ENCODE data around the gene ZNF519.
"Not testable (repeated sequence)": the region's sequence is repeated elsewhere in the genome, so short reads cannot be mapped to it uniquely, and the experiment has no call there.

Gene ZNF519

GRCh38 chr18:14147935-14148865 lies 16.0 kb upstream of the ZNF519 start:
- not testable (repeated sequence) for DNase-seq (ENCODE audit: low spot score)

DNA sequence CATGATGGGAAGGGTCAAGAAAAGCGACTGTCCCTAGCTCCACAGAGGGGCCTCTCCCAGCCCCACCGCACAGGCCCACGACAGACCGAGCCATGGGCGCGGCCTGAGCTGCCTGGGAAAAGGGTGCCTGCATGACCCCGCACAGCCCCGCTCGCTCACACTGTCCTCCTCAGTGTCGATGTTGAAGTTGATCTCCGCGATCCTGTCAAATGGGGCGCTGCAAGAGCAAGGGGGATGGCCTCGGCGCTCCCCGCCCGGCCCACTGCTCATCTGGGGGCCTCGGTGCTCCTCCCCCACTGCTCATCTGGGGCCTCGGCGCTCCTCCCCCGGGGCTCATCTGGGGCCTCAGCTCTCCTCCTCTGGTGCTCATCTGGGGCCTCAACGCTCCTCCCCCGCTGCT lies 14.5 kb upstream of the ZNF519 start:
- DNase-seq (ENCODE audit: low spot score), result not testable (repeated sequence)

- DNase-seq (ENCODE audit: low spot score), result not testable (repeated sequence)
These were observed 13.5 kb upstream of the ZNF519 start for GRCh38 chr18:14145581-14146338.

DNA sequence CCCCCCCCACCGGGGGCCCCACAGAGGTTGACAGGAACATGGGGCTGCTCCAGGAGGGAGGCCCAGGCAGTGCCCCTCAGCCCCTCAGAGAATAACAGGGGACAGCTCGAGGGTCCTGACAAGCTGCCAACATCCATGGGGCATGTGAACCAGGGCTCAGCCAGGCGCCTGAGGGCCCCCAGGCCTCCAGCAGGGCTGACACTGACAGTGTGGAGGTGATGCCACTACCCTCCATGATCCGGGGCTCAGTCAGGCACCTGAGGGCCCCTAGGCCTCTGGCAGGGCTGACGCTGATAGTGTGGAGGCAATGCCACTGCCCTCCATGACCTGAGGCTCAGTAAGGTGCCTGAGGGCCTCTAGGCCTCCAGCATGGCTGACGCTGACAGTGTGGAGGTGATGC lies 12.8 kb upstream of the ZNF519 start:
- not testable (repeated sequence) for DNase-seq (ENCODE audit: low spot score)

GRCh38 chr18:14144628-14144895 lies 12.3 kb upstream of the ZNF519 start:
- no peak for DNase-seq (ENCODE audit: low spot score)

DNA sequence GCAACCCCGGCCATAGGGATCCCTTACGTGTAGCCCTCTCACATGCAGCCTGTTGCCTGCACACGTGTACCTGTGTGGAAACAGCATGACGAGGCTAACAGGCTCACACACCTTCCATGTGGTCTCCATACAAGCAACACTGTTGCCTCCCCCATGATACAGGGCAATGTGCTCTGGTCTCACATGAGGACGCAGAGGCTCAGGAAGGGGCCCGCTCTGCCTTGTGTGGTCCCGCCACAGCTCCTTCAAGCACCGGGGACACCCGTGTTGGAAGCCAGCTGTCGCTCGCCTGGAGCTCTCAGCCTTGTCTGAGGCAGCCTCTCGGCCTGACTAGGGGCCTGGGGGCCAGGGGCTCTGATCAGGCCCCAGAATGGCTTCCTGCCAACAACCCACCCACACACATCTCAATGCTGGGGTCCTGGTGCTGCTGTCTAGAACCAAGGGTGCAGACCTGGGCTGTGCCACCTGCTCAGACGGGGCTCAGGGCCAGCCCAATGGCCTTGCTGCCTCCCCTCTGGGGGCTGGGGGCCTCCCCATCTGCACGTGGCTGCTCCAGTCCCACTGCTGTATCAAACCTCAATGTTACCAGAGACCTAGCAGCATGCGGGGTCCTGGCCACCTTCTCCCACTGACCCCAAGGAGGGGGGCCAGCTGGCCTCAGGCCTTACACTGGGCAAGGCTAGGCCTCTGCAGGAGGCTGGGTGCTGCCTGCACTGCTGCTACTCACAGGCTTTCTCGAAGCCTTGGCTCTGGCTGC lies 11.8 kb upstream of the ZNF519 start:
- not testable (repeated sequence) for DNase-seq (ENCODE audit: low spot score)

- not testable (repeated sequence) for DNase-seq (ENCODE audit: low spot score)
These were observed 11.2 kb upstream of the ZNF519 start for GRCh38 chr18:14143396-14143795.

DNA sequence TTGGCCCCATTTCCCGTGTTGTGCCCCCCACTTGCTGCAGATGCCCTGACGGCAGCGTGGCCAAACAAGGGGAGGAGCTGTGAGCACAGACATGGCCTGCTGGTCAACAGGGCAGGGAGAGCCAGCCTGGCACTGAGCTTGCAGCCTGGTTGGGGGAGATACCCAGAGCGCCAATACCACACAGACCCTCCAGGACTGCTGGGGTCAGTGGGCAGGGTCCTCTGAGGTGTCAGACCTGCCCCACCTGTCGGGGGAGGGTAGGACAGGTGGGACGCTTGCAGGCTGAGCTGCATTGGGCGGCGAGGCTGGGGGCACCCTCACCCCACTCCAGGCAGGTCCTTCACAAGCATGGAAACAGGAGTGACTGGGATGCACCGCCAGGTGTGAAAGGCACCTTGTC lies 9.9 kb upstream of the ZNF519 start:
- not testable (repeated sequence) for DNase-seq (ENCODE audit: low spot score)

DNA sequence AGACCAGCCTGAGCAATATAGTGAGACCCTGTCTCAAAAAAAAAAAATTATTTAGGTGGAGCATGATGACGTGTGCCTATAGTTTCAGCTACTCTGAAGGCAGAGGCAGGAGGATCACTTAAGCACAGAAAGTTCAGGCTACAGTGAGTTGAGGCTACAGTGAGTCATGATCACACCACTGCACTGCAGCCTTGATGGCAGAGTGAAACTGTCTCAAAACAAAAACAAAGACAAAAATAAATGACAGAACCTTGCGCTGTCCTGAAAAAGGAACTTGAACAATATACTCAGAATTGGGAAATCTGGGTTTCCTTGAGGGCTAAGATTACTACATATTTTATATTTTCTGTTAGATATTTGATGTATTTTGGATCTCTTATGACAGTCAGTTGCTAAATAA lies 7.3 kb upstream of the ZNF519 start:
- not testable (repeated sequence) for DNase-seq (ENCODE audit: low spot score)

DNA sequence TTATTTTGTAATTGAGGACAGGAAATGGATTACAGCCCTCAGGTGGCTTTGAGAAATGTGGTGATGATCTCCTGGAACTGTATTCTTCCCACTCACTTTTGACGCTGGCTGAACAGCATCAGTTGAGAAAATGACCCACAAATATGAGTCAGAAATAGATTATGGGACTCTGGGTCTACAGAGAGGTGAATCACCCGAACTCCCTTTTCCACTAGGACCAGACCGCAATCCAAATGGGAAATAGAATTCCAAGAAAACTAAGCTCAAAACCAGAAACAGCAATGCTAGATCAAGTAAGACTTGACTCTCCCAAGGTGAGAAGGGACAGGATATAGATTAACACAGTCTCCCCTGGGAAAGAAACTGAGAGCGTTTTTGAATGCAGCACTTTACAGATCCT lies 5.7 kb upstream of the ZNF519 start:
- not testable (repeated sequence) for DNase-seq (ENCODE audit: low spot score)

DNA sequence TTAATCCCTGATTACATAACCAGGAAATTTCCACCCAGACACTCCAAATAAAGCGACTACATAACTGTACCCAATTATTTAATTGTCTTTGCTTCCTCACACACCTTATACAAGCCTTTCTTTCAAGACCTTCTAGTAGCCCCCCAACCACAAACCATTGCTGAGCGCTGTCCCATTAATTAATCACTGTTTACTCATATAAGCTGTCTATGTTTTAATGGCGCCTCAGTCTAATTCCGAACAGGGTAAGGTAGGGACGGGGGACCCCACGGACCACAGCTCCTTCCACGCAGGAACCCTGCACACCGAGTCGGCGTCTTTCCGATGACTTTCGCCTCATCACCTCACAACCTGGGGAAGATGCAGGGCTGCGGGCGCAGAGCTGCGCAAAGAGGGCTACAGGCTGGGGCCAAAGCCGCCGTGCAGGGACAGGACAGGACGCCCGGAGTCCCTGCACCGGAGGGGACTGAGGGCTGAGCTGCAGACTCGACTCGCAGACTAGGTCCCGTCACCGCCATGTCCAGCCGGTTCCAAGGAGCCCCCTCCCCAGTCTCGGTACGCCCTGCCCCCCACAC lies 452 bp downstream of the ZNF519 start:
- DNase-seq (ENCODE audit: low spot score), result not testable (repeated sequence)

- DNase-seq (ENCODE audit: low spot score), result not testable (repeated sequence)
These were observed 1.4 kb downstream of the ZNF519 start for GRCh38 chr18:14130804-14131203.

DNA sequence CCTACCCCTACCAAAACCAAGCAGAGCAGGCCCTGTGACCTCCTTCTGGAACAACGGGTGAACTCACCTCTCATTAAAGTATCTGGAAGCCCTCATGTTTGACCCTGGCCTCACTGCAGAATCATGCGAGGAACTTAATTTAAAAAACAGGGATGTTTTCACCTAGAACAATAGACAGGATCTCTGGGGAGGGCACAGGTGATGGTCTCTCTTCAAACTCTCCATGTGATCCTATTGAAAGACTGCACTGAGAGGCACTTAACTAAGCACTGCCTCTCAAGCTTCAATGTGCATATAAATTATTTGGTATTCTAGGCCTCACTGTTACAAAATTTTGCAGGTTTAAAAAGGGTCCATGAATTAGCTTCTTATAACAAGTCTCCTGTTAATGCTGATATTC lies 7.5 kb downstream of the ZNF519 start:
- no peak for DNase-seq (ENCODE audit: low spot score)

DNA sequence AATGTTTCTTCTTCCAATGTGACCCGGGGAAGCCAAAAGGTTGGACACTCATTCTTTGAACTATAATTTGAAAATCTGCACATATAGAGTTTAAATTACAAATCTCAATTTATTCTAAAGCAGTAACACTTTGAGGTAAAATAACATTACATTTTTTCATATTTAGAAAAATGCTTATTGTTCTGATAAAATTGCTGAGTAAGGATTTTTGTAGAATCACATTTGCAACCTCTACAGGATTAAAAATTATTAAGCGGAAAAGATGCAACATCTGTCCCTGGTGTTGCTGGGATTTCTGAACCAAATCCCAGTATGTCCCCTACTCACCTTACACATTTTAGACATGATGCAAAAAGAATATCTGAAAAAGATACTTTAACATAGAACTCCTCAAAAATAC lies 10.1 kb downstream of the ZNF519 start:
- no peak for DNase-seq (ENCODE audit: low spot score)

GRCh38 chr18:14120926-14121325 lies 11.3 kb downstream of the ZNF519 start:
- DNase-seq (ENCODE audit: low spot score), result no peak

- DNase-seq (ENCODE audit: low spot score), result no peak
These were observed 14.6 kb downstream of the ZNF519 start for GRCh38 chr18:14117606-14118005.

- DNase-seq (ENCODE audit: low spot score), result no peak
These were observed 25.3 kb downstream of the ZNF519 start for GRCh38 chr18:14106906-14107305.

DNA sequence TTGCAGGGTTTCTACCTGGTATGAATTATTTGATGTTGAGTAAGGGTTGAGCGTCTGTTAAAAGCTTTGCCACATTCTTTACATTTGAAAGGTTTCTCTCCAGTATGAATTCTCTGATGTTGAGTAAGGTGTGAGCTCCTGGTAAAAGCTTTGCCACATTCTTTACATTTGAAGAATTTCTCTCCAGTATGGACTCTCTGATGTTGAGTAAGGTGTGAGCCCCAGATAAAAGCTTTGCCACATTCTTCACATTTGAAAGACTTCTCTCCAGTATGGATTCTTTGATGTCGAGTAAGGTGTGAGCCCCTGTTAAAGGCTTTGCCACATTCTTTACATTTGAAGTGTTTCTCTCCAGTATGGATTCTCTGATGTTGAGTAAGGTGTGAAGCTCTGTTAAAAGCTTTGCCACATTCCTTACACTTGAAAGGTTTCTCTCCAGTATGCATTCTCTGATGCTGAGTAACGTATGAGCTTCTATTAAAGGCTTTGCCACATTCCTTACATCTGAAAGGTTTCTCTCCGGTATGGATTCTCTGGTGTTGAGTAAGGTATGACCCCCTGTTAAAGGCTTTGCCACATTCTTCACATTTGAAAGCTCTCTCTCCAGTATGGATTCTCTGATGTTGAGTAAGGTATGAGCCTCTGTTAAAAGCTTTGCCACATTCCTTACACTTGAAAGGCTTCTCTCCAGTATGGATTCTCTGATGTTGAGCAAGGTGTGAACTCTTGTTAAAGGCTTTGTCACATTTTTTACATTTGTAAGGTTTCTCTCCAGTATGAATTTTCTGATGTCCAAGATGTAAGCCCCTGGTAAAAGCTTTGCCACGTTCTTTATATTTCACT lies 27.1 kb downstream of the ZNF519 start:
- peak; percentile 5 for DNase-seq (ENCODE audit: low spot score)

- no peak for DNase-seq (ENCODE audit: low spot score)
These were observed 28.0 kb downstream of the ZNF519 start for GRCh38 chr18:14104201-14104600.

DNA sequence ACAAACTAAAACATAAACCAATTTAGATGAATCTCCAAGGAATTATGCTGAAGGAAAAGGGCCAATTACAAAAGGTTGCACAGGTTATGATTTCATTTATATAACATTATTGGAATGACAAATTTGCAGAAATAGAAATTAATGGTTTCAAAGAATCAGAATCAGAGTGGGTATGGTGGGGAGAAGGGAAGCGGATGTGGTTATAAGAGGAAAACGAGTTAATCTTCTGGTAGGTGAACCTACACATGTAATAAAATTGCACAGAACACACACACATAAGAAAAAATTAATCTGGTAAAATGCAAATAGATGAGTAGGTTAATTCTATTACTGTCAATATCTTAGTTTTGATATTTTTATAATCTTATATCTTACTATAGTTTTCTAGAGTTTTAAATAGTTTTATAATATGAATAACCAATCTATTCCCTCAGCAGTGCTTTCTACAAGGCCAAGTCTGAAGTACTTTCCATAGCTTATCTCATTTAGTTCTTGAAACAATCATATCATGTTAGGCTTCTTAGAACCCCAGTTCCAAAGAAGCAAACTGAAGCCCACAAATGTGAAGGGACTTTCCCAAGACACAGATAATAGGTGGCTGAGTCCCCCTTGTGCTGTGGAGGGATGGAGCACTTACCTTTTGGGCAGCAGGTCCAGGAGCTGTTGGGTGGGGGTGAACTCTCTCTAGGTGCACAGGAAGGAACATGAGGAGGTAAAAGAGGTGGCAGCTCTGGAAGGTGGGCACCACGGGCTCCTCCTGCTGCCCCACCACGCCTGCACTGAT lies 31.5 kb downstream of the ZNF519 start:
- no peak for DNase-seq (ENCODE audit: low spot score)
